ENCODE results near the gene TRAPPC11. TPM values are rescaled to one million over a fixed set of nuclear protein-coding genes. Genes with fewer than 3 reads are reported as not detected.

The TRAPPC11 gene
- polyA plus RNA-seq (2013, experiment 1 of 2): 27.5 TPM
- 29.5 TPM for polyA plus RNA-seq (2013, experiment 2 of 2)

DNA sequence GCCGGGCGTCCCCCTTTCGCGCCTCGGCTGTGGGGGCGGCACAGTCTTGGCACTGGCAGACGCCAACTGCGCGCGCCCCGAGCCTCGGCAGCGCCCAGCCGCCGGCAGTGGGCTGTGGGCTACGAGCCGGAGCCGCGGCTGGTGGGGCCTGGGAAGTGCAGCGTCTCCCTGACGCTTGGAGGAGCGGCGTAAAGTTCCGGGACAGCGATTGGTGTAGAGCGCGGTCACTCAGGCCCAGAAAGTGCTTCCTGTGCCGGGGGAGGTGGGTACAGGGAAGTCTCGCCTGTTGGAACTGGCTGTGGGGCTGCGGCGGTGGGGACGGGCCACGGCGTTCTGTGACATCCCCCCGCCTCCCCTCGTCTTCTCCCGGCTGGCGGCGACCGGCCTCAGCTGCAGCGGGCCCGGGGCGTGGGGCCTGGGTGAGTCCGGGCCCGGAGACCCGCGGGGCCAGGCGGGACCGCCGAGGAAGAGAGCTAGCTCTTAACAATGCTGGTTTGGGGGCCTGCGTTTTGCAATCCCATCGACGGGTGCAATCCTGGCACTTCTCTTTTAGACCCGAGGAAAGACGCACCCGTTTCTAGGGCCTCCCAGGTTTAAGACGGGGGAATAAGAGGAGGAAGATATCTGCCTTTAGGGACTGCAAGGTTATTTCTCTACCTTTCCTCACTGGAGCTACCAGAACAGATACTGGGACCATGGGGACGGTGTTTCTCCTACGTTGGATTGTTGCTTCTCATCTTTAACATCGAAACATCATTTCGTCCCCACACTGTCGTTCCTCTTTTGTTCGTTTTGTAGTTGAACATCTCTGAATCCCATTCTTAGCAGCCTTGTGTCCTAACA is at the start of gene TRAPPC11, which contains the start of gene RWDD4:
TSS of gene TRAPPC11 (plus strand) at position 265 of the 843 bp plus-strand sequence. CDS start 4,575 bp downstream, outside the sequence.
TSS of gene RWDD4 (minus strand) at position 157 of the 843 bp plus-strand sequence. CDS start 233 bp downstream, outside the sequence.
- H3K9ac ChIP-seq (ENCODE audit: low read depth, low read length, poor library complexity): peak within 1 kb of the TSS; percentile 88
- no peak within 1 kb of the TSS for H2BK12ac ChIP-seq (ENCODE audit: low read length)
- peaks cover 2 to 38% of the 10 kb centered on the region in 2 donors for H3K36me3 ChIP-seq (replicated peaks in 1 of 2; ENCODE audit: control insufficient read depth in 2 of 2, insufficient read depth in 2 of 2, low read length in 2 of 2)
- no peak within 1 kb of the TSS for H3K14ac ChIP-seq (ENCODE audit: low read length)
- peak within 1 kb of the TSS; percentile 56 for H3K4me2 ChIP-seq (ENCODE audit: insufficient read depth, low read length, poor library complexity, severe bottlenecking)
- no peak within 1 kb of the TSS for H2AK5ac ChIP-seq (ENCODE audit: low read depth, low read length)
- no peak within 1 kb of the TSS for H4K91ac ChIP-seq (ENCODE audit: low read depth, low read length, poor library complexity)
- peak; percentile 98 for DNase-seq (ENCODE audit: low spot score)
- H3K4me1 ChIP-seq (ENCODE audit: control insufficient read depth in 2 of 2, insufficient read depth in 1 of 2, low read depth in 1 of 2, low read length in 2 of 2): peaks cover 0 to 5% of the 10 kb centered on the region in 2 donors
- no peak within 1 kb of the TSS for H2BK5ac ChIP-seq (ENCODE audit: low read length)
- peak within 1 kb of the TSS; percentile 83 to 89 for H3K4me3 ChIP-seq (ENCODE audit: low read length in 2 of 2)
- peak within 1 kb of the TSS; percentile 60 for H3K23ac ChIP-seq (ENCODE audit: low read depth, low read length, poor library complexity)
- no peaks in the 10 kb centered on the region for H3K27me3 ChIP-seq (ENCODE audit: control insufficient read depth in 3 of 3, insufficient read depth in 3 of 3, low read depth in 1 of 3, low read length in 3 of 3)
- no peaks in the 10 kb centered on the region for H3K9me3 ChIP-seq (replicated peaks in 1 of 2; ENCODE audit: control insufficient read depth in 2 of 2, insufficient read depth in 1 of 2, low read depth in 1 of 2, low read length in 2 of 2)
- no peak within 1 kb of the TSS for H3K4ac ChIP-seq (ENCODE audit: low read length)
- no CpG with 5 or more reads among the region's 63 CpGs for WGBS, 2 donors (ENCODE audit: extremely low coverage in 2 of 2, insufficient read length in 2 of 2, insufficient replicate concordance in 1 of 2)
- no peak within 1 kb of the TSS for H2BK120ac ChIP-seq (ENCODE audit: low read depth, low read length)
- H3K18ac ChIP-seq (ENCODE audit: low read length): peak within 1 kb of the TSS; percentile 90
- H2AFZ ChIP-seq (ENCODE audit: low read length): peak within 1 kb of the TSS; percentile 88
- H4K8ac ChIP-seq (ENCODE audit: low read depth, low read length): no peak within 1 kb of the TSS
- no peak within 1 kb of the TSS for H2BK15ac ChIP-seq (ENCODE audit: low read length)
- peak within 1 kb of the TSS; percentile 5 for H3K27ac ChIP-seq (replicated peaks; ENCODE audit: low read length)
- H3K79me1 ChIP-seq (ENCODE audit: low read depth, low read length): peaks cover 2% of the 10 kb centered on the region

DNA sequence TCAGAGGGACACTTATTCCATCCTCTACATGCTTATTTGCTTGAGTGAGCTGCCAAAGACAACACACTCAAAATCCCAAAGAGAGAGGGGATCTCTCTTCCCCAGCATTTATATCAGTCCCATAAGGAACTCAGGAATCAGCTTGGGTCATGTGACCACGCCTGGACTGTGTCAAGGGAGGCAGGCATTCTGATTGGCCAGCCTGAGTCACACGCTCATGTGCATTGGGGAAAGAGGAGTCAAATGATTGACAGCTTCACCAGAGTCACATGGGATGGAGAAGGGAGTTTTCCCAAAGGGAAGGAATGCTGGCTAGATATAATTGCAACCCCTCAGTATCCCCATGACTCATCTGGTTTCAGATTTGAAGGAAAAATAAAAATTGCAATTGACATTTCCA is 49.1 kb upstream of the TRAPPC11 start:
- no peak overlapping the region for H3K9ac ChIP-seq (ENCODE audit: low read depth, low read length, poor library complexity)
- peak overlapping the region; percentile 46 for H2AFZ ChIP-seq (ENCODE audit: low read length)
- no peak overlapping the region for H2BK15ac ChIP-seq (ENCODE audit: low read length)
- no peaks in the 10 kb centered on the region for H3K36me3 ChIP-seq (replicated peaks in 1 of 2; ENCODE audit: control insufficient read depth in 2 of 2, insufficient read depth in 2 of 2, low read length in 2 of 2)
- no peak overlapping the region for H2AK5ac ChIP-seq (ENCODE audit: low read depth, low read length)
- no peak overlapping the region for H2BK12ac ChIP-seq (ENCODE audit: low read length)
- H3K14ac ChIP-seq (ENCODE audit: low read length): no peak overlapping the region
- no peak overlapping the region for H4K8ac ChIP-seq (ENCODE audit: low read depth, low read length)
- H3K27me3 ChIP-seq (ENCODE audit: control insufficient read depth in 3 of 3, insufficient read depth in 3 of 3, low read depth in 1 of 3, low read length in 3 of 3): peaks cover 0 to 8% (median 0%) of the 10 kb centered on the region in 3 experiments
- H3K4me3 ChIP-seq (ENCODE audit: low read length in 2 of 2): no peak overlapping the region
- no peak overlapping the region for H3K27ac ChIP-seq (replicated peaks; ENCODE audit: low read length)
- no peak overlapping the region for H3K4me2 ChIP-seq (ENCODE audit: insufficient read depth, low read length, poor library complexity, severe bottlenecking)
- H2BK120ac ChIP-seq (ENCODE audit: low read depth, low read length): no peak overlapping the region
- peaks cover 0 to 2% of the 10 kb centered on the region in 2 donors for H3K4me1 ChIP-seq (ENCODE audit: control insufficient read depth in 2 of 2, insufficient read depth in 1 of 2, low read depth in 1 of 2, low read length in 2 of 2)
- H3K79me1 ChIP-seq (ENCODE audit: low read depth, low read length): no peaks in the 10 kb centered on the region
- no peak overlapping the region for H4K91ac ChIP-seq (ENCODE audit: low read depth, low read length, poor library complexity)
- no CpG with 5 or more reads among the region's 2 CpGs for WGBS, 2 donors (ENCODE audit: extremely low coverage in 2 of 2, insufficient read length in 2 of 2, insufficient replicate concordance in 1 of 2)
- H3K23ac ChIP-seq (ENCODE audit: low read depth, low read length, poor library complexity): no peak overlapping the region
- no peak overlapping the region for H3K18ac ChIP-seq (ENCODE audit: low read length)
- no peaks in the 10 kb centered on the region for H3K9me3 ChIP-seq (replicated peaks in 1 of 2; ENCODE audit: control insufficient read depth in 2 of 2, insufficient read depth in 1 of 2, low read depth in 1 of 2, low read length in 2 of 2)
- H3K4ac ChIP-seq (ENCODE audit: low read length): no peak overlapping the region
- no peak for DNase-seq (ENCODE audit: low spot score)
- H2BK5ac ChIP-seq (ENCODE audit: low read length): no peak overlapping the region

DNA sequence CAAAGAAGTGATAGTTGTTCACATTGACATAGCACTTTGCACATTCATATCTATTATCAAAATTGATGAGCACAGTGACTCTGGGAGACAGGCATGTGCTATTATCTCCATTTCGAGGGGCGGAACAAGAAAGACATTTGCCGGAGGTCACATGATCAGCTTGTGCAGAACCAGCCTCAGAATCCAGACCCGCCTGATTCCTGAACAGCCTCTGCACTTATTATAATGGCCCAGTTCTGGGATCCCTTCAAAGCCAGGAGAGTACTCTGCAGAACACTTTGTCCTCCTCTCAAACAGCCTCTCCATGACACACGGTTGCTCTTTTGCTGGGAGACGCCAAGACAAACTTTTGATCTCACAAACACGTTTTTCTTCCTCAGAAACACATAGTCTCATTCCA is 48.5 kb upstream of the TRAPPC11 start:
- H3K9me3 ChIP-seq (replicated peaks in 1 of 2; ENCODE audit: control insufficient read depth in 2 of 2, insufficient read depth in 1 of 2, low read depth in 1 of 2, low read length in 2 of 2): no peaks in the 10 kb centered on the region
- H4K8ac ChIP-seq (ENCODE audit: low read depth, low read length): no peak overlapping the region
- no peak overlapping the region for H3K9ac ChIP-seq (ENCODE audit: low read depth, low read length, poor library complexity)
- H2BK5ac ChIP-seq (ENCODE audit: low read length): no peak overlapping the region
- no peak overlapping the region for H4K91ac ChIP-seq (ENCODE audit: low read depth, low read length, poor library complexity)
- no CpG with 5 or more reads among the region's 7 CpGs for WGBS, 2 donors (ENCODE audit: extremely low coverage in 2 of 2, insufficient read length in 2 of 2, insufficient replicate concordance in 1 of 2)
- no peak overlapping the region for H2AK5ac ChIP-seq (ENCODE audit: low read depth, low read length)
- no peaks in the 10 kb centered on the region for H3K36me3 ChIP-seq (replicated peaks in 1 of 2; ENCODE audit: control insufficient read depth in 2 of 2, insufficient read depth in 2 of 2, low read length in 2 of 2)
- peaks cover 0 to 8% (median 0%) of the 10 kb centered on the region in 3 experiments for H3K27me3 ChIP-seq (ENCODE audit: control insufficient read depth in 3 of 3, insufficient read depth in 3 of 3, low read depth in 1 of 3, low read length in 3 of 3)
- no peak overlapping the region for H2BK15ac ChIP-seq (ENCODE audit: low read length)
- no peak overlapping the region for H3K4me3 ChIP-seq (ENCODE audit: low read length in 2 of 2)
- no peak overlapping the region for H3K27ac ChIP-seq (replicated peaks; ENCODE audit: low read length)
- H3K4ac ChIP-seq (ENCODE audit: low read length): no peak overlapping the region
- no peak for DNase-seq (ENCODE audit: low spot score)
- H3K79me1 ChIP-seq (ENCODE audit: low read depth, low read length): no peaks in the 10 kb centered on the region
- H2AFZ ChIP-seq (ENCODE audit: low read length): peak overlapping the region; percentile 46
- H3K18ac ChIP-seq (ENCODE audit: low read length): no peak overlapping the region
- no peak overlapping the region for H2BK12ac ChIP-seq (ENCODE audit: low read length)
- H3K4me1 ChIP-seq (ENCODE audit: control insufficient read depth in 2 of 2, insufficient read depth in 1 of 2, low read depth in 1 of 2, low read length in 2 of 2): peaks cover 0 to 2% of the 10 kb centered on the region in 2 donors
- no peak overlapping the region for H2BK120ac ChIP-seq (ENCODE audit: low read depth, low read length)
- no peak overlapping the region for H3K14ac ChIP-seq (ENCODE audit: low read length)
- H3K4me2 ChIP-seq (ENCODE audit: insufficient read depth, low read length, poor library complexity, severe bottlenecking): no peak overlapping the region
- no peak overlapping the region for H3K23ac ChIP-seq (ENCODE audit: low read depth, low read length, poor library complexity)

DNA sequence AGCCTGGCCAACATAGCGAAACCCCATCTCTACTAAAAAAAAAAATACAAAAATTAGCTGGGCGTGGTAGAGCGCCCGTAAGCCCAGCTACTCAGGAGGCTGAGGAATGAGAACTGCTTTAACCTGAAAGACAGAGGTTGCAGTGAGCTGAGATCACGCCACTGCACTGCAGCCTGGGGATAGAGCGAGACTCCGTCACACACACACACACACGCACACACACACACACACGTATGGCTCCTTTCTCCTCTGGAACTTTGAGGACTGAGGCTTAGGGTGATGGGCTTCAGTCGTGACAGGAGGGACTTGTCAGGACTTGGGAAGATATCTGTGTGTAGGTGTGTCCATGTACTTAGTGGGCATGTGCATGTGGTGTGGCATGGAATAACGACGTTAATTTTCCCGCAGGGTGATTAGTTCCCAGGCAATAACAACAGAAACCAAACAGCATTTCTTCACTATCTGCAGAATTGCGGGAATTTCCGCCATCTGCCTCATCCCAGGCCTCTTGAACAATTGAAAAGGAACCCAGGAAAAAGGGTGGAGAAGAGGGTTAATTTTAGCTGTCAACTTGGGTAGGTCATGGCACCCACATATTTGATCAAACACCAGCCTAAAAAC is 47.8 kb upstream of the TRAPPC11 start:
- Histone ChIP-seq H3K9me3 (replicated peaks in 1 of 2; ENCODE audit: control insufficient read depth in 2 of 2, insufficient read depth in 1 of 2, low read depth in 1 of 2, low read length in 2 of 2) (no peaks in the 10 kb centered on the region), H3K27me3 (ENCODE audit: control insufficient read depth in 3 of 3, insufficient read depth in 3 of 3, low read depth in 1 of 3, low read length in 3 of 3) (peaks cover 0 to 8% (median 0%) of the 10 kb centered on the region in 3 experiments), H3K79me1 (ENCODE audit: low read depth, low read length) (no peaks in the 10 kb centered on the region), H2BK120ac (ENCODE audit: low read depth, low read length) (no peak overlapping the region), H2AFZ (ENCODE audit: low read length) (no peak overlapping the region), H3K4me3 (ENCODE audit: low read length in 2 of 2) (no peak overlapping the region), H4K8ac (ENCODE audit: low read depth, low read length) (no peak overlapping the region), H3K18ac (ENCODE audit: low read length) (no peak overlapping the region), H2BK12ac (ENCODE audit: low read length) (no peak overlapping the region), H2AK5ac (ENCODE audit: low read depth, low read length) (no peak overlapping the region), H3K14ac (ENCODE audit: low read length) (no peak overlapping the region), H2BK15ac (ENCODE audit: low read length) (no peak overlapping the region), H3K36me3 (replicated peaks in 1 of 2; ENCODE audit: control insufficient read depth in 2 of 2, insufficient read depth in 2 of 2, low read length in 2 of 2) (no peaks in the 10 kb centered on the region), H3K9ac (ENCODE audit: low read depth, low read length, poor library complexity) (no peak overlapping the region), H3K4me1 (ENCODE audit: control insufficient read depth in 2 of 2, insufficient read depth in 1 of 2, low read depth in 1 of 2, low read length in 2 of 2) (peaks cover 0 to 2% of the 10 kb centered on the region in 2 donors), H3K23ac (ENCODE audit: low read depth, low read length, poor library complexity) (no peak overlapping the region), H3K4me2 (ENCODE audit: insufficient read depth, low read length, poor library complexity, severe bottlenecking) (no peak overlapping the region), H3K27ac (replicated peaks; ENCODE audit: low read length) (no peak overlapping the region), H4K91ac (ENCODE audit: low read depth, low read length, poor library complexity) (no peak overlapping the region), H2BK5ac (ENCODE audit: low read length) (no peak overlapping the region), H3K4ac (ENCODE audit: low read length) (no peak overlapping the region)
- no peak for DNase-seq (ENCODE audit: low spot score)
- no CpG with 5 or more reads among the region's 15 CpGs for WGBS, 2 donors (ENCODE audit: extremely low coverage in 2 of 2, insufficient read length in 2 of 2, insufficient replicate concordance in 1 of 2)

Measured in neuronal stem cell (in vitro differentiated cells).